ENCODE results near the gene GPR63.

The GPR63 gene

GRCh38 chr6:96792561-96793190 lies 44.6 kb downstream of the GPR63 start:
- WGBS, 2 donors (ENCODE audit: extremely low coverage in 2 of 2, insufficient read length in 2 of 2, insufficient replicate concordance in 1 of 2): no CpG with 5 or more reads among the region's 4 CpGs
- Histone ChIP-seq H3K36me3 (replicated peaks in 1 of 2; ENCODE audit: control insufficient read depth in 2 of 2, insufficient read depth in 2 of 2, low read length in 2 of 2) (no peaks in the 10 kb centered on the region), H2BK12ac (ENCODE audit: low read length) (no peak overlapping the region)

DNA sequence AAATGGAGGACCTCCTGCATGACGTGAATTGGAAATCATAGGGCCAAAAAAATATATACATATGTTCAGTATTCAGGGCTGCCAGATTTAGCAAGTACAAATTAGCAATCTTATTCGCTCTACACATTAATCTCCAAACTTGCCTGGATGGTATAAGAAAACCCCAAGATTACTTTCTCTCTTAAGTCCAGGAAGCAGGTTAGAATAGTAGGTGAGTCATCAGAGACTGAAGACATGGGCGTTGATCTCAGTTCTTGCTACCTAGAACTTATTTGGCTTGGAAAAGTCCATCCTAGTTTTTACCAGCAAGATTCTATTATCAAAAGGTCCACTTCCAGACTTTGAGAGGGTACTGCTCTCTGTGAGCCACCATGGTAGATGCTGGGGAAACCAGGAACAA lies 47.4 kb downstream of the GPR63 start:
- Histone ChIP-seq H3K79me1 (ENCODE audit: low read depth, low read length) (no peaks in the 10 kb centered on the region), H2AFZ (ENCODE audit: low read length) (no peak overlapping the region), H3K4me3 (ENCODE audit: low read length in 2 of 2) (no peak overlapping the region), H3K4me1 (ENCODE audit: control insufficient read depth in 2 of 2, insufficient read depth in 1 of 2, low read depth in 1 of 2, low read length in 2 of 2) (peaks cover 0 to 2% of the 10 kb centered on the region in 2 donors), H3K14ac (ENCODE audit: low read length) (no peak overlapping the region), H3K23ac (ENCODE audit: low read depth, low read length, poor library complexity) (no peak overlapping the region), H2AK5ac (ENCODE audit: low read depth, low read length) (no peak overlapping the region), H3K9ac (ENCODE audit: low read depth, low read length, poor library complexity) (no peak overlapping the region), H2BK12ac (ENCODE audit: low read length) (no peak overlapping the region), H3K9me3 (replicated peaks in 1 of 2; ENCODE audit: control insufficient read depth in 2 of 2, insufficient read depth in 1 of 2, low read depth in 1 of 2, low read length in 2 of 2) (no peaks in the 10 kb centered on the region), H2BK15ac (ENCODE audit: low read length) (no peak overlapping the region), H2BK120ac (ENCODE audit: low read depth, low read length) (no peak overlapping the region), H4K91ac (ENCODE audit: low read depth, low read length, poor library complexity) (no peak overlapping the region), H3K18ac (ENCODE audit: low read length) (no peak overlapping the region), H4K8ac (ENCODE audit: low read depth, low read length) (no peak overlapping the region), H3K27me3 (ENCODE audit: control insufficient read depth in 3 of 3, insufficient read depth in 3 of 3, low read depth in 1 of 3, low read length in 3 of 3) (no peaks in the 10 kb centered on the region), H3K4ac (ENCODE audit: low read length) (no peak overlapping the region), H2BK5ac (ENCODE audit: low read length) (no peak overlapping the region), H3K27ac (replicated peaks; ENCODE audit: low read length) (no peak overlapping the region), H3K36me3 (replicated peaks in 1 of 2; ENCODE audit: control insufficient read depth in 2 of 2, insufficient read depth in 2 of 2, low read length in 2 of 2) (no peaks in the 10 kb centered on the region), H3K4me2 (ENCODE audit: insufficient read depth, low read length, poor library complexity, severe bottlenecking) (no peak overlapping the region)
- WGBS, 2 donors (ENCODE audit: extremely low coverage in 2 of 2, insufficient read length in 2 of 2, insufficient replicate concordance in 1 of 2): no CpG with 5 or more reads among the region's 3 CpGs
- DNase-seq (ENCODE audit: low spot score): no peak

More at GRCh38 chr6:96792561-96793190, 44.6 kb downstream of the GPR63 start:
- no peak overlapping the region for H2BK15ac ChIP-seq (ENCODE audit: low read length)
- H4K8ac ChIP-seq (ENCODE audit: low read depth, low read length): no peak overlapping the region
- H3K4me3 ChIP-seq (ENCODE audit: low read length in 2 of 2): no peak overlapping the region
- H4K91ac ChIP-seq (ENCODE audit: low read depth, low read length, poor library complexity): no peak overlapping the region
- no peaks in the 10 kb centered on the region for H3K9me3 ChIP-seq (replicated peaks in 1 of 2; ENCODE audit: control insufficient read depth in 2 of 2, insufficient read depth in 1 of 2, low read depth in 1 of 2, low read length in 2 of 2)
- no peak overlapping the region for H3K4ac ChIP-seq (ENCODE audit: low read length)
- H2BK5ac ChIP-seq (ENCODE audit: low read length): no peak overlapping the region
- H3K4me2 ChIP-seq (ENCODE audit: insufficient read depth, low read length, poor library complexity, severe bottlenecking): no peak overlapping the region
- peaks cover 0 to 2% of the 10 kb centered on the region in 2 donors for H3K4me1 ChIP-seq (ENCODE audit: control insufficient read depth in 2 of 2, insufficient read depth in 1 of 2, low read depth in 1 of 2, low read length in 2 of 2)
- H2BK120ac ChIP-seq (ENCODE audit: low read depth, low read length): no peak overlapping the region
- no peak overlapping the region for H2AFZ ChIP-seq (ENCODE audit: low read length)
- H3K9ac ChIP-seq (ENCODE audit: low read depth, low read length, poor library complexity): no peak overlapping the region
- no peak overlapping the region for H3K14ac ChIP-seq (ENCODE audit: low read length)
- no peaks in the 10 kb centered on the region for H3K27me3 ChIP-seq (ENCODE audit: control insufficient read depth in 3 of 3, insufficient read depth in 3 of 3, low read depth in 1 of 3, low read length in 3 of 3)
- H3K27ac ChIP-seq (replicated peaks; ENCODE audit: low read length): no peak overlapping the region
- no peak overlapping the region for H3K23ac ChIP-seq (ENCODE audit: low read depth, low read length, poor library complexity)
- no peak overlapping the region for H2AK5ac ChIP-seq (ENCODE audit: low read depth, low read length)
- DNase-seq (ENCODE audit: low spot score): no peak
- H3K18ac ChIP-seq (ENCODE audit: low read length): no peak overlapping the region
- no peaks in the 10 kb centered on the region for H3K79me1 ChIP-seq (ENCODE audit: low read depth, low read length)

DNA sequence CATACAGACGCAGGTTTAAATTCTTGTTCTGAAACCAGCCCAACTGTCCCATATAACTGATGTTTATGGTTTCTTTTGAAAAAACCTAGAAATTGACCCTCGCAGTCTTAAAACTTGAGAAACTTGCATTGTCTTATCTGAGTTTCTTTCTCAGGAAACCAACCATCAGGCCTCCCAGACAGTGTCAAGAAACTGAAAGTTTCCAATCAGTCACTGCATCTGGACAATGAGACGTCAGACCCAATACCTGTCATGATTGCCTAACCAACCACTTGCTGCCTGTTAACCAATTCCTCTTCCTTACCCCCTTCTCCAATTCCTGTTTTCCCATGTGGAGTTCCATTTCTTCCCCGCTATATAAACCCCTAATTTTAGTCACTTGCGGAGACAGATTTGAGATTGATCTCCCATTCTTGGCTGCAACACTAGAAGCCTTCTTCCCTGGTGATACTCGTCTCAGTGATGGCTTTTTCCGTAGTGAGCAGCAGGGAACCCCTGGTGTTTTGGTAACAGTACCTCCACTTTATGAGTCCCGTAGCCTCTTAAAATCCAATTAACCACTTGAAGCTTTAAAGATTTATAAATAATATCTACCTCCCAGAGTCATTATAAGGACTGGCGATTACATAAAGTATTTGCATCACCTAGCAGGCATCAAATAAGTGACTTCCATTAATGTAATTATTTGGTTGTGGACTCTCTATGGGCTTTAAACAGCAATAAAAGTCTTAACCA lies 49.3 kb downstream of the GPR63 start:
- H3K14ac ChIP-seq (ENCODE audit: low read length): no peak overlapping the region
- no peak overlapping the region for H2AK5ac ChIP-seq (ENCODE audit: low read depth, low read length)
- H3K27me3 ChIP-seq (ENCODE audit: control insufficient read depth in 3 of 3, insufficient read depth in 3 of 3, low read depth in 1 of 3, low read length in 3 of 3): no peaks in the 10 kb centered on the region
- H2BK120ac ChIP-seq (ENCODE audit: low read depth, low read length): no peak overlapping the region
- no peak overlapping the region for H3K4ac ChIP-seq (ENCODE audit: low read length)
- no peak for DNase-seq (ENCODE audit: low spot score)
- no peaks in the 10 kb centered on the region for H3K9me3 ChIP-seq (replicated peaks in 1 of 2; ENCODE audit: control insufficient read depth in 2 of 2, insufficient read depth in 1 of 2, low read depth in 1 of 2, low read length in 2 of 2)
- no peaks in the 10 kb centered on the region for H3K36me3 ChIP-seq (replicated peaks in 1 of 2; ENCODE audit: control insufficient read depth in 2 of 2, insufficient read depth in 2 of 2, low read length in 2 of 2)
- no peaks in the 10 kb centered on the region for H3K79me1 ChIP-seq (ENCODE audit: low read depth, low read length)
- no peaks in the 10 kb centered on the region for H3K4me1 ChIP-seq (ENCODE audit: control insufficient read depth in 2 of 2, insufficient read depth in 1 of 2, low read depth in 1 of 2, low read length in 2 of 2)
- H3K4me2 ChIP-seq (ENCODE audit: insufficient read depth, low read length, poor library complexity, severe bottlenecking): no peak overlapping the region
- no peak overlapping the region for H3K9ac ChIP-seq (ENCODE audit: low read depth, low read length, poor library complexity)
- no peak overlapping the region for H2BK5ac ChIP-seq (ENCODE audit: low read length)
- no peak overlapping the region for H4K91ac ChIP-seq (ENCODE audit: low read depth, low read length, poor library complexity)
- no peak overlapping the region for H2BK15ac ChIP-seq (ENCODE audit: low read length)
- H3K23ac ChIP-seq (ENCODE audit: low read depth, low read length, poor library complexity): no peak overlapping the region
- no peak overlapping the region for H4K8ac ChIP-seq (ENCODE audit: low read depth, low read length)
- whole genome bisulfite sequencing, 2 donors (ENCODE audit: extremely low coverage in 2 of 2, insufficient read length in 2 of 2, insufficient replicate concordance in 1 of 2): no CpG with 5 or more reads among the region's 9 CpGs
- H2BK12ac ChIP-seq (ENCODE audit: low read length): no peak overlapping the region
- H3K18ac ChIP-seq (ENCODE audit: low read length): no peak overlapping the region
- H3K27ac ChIP-seq (replicated peaks; ENCODE audit: low read length): no peak overlapping the region
- H2AFZ ChIP-seq (ENCODE audit: low read length): no peak overlapping the region
- H3K4me3 ChIP-seq (ENCODE audit: low read length in 2 of 2): no peak overlapping the region

DNA sequence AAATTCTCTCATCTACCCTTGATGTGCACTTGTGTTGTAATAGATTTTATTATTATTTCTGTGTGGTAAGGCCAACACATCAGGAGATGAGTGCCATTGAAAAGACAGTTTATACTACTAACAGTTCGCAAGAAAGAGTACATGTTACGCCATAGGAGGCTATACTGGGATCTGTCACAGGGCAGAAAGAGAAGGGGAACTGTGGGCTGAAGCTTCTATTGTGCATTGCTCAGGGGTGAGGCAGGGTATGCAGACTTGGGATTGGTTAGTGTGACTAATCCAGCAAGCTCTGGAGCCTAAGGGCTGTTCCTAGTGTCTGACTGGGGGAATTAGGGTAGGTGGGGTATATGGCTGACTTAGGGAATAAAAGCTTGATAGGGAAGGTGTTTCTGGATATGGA lies 50.9 kb downstream of the GPR63 start:
- no peak overlapping the region for H2AFZ ChIP-seq (ENCODE audit: low read length)
- no peak overlapping the region for H3K4ac ChIP-seq (ENCODE audit: low read length)
- no peak overlapping the region for H3K23ac ChIP-seq (ENCODE audit: low read depth, low read length, poor library complexity)
- H3K4me3 ChIP-seq (ENCODE audit: low read length in 2 of 2): no peak overlapping the region
- no peak overlapping the region for H3K14ac ChIP-seq (ENCODE audit: low read length)
- no peak overlapping the region for H2BK15ac ChIP-seq (ENCODE audit: low read length)
- no peak overlapping the region for H3K9ac ChIP-seq (ENCODE audit: low read depth, low read length, poor library complexity)
- H4K8ac ChIP-seq (ENCODE audit: low read depth, low read length): no peak overlapping the region
- no peak overlapping the region for H3K4me2 ChIP-seq (ENCODE audit: insufficient read depth, low read length, poor library complexity, severe bottlenecking)
- H3K9me3 ChIP-seq (replicated peaks in 1 of 2; ENCODE audit: control insufficient read depth in 2 of 2, insufficient read depth in 1 of 2, low read depth in 1 of 2, low read length in 2 of 2): no peaks in the 10 kb centered on the region
- H2BK120ac ChIP-seq (ENCODE audit: low read depth, low read length): no peak overlapping the region
- no peak overlapping the region for H2BK12ac ChIP-seq (ENCODE audit: low read length)
- no peaks in the 10 kb centered on the region for H3K36me3 ChIP-seq (replicated peaks in 1 of 2; ENCODE audit: control insufficient read depth in 2 of 2, insufficient read depth in 2 of 2, low read length in 2 of 2)
- H3K79me1 ChIP-seq (ENCODE audit: low read depth, low read length): no peaks in the 10 kb centered on the region
- H3K18ac ChIP-seq (ENCODE audit: low read length): no peak overlapping the region
- H2AK5ac ChIP-seq (ENCODE audit: low read depth, low read length): no peak overlapping the region
- H4K91ac ChIP-seq (ENCODE audit: low read depth, low read length, poor library complexity): no peak overlapping the region
- H2BK5ac ChIP-seq (ENCODE audit: low read length): no peak overlapping the region
- DNase-seq (ENCODE audit: low spot score): no peak
- no peaks in the 10 kb centered on the region for H3K27me3 ChIP-seq (ENCODE audit: control insufficient read depth in 3 of 3, insufficient read depth in 3 of 3, low read depth in 1 of 3, low read length in 3 of 3)
- H3K4me1 ChIP-seq (ENCODE audit: control insufficient read depth in 2 of 2, insufficient read depth in 1 of 2, low read depth in 1 of 2, low read length in 2 of 2): no peaks in the 10 kb centered on the region
- WGBS, 2 donors (ENCODE audit: extremely low coverage in 2 of 2, insufficient read length in 2 of 2, insufficient replicate concordance in 1 of 2): no CpG with 5 or more reads among the region's 2 CpGs
- H3K27ac ChIP-seq (replicated peaks; ENCODE audit: low read length): no peak overlapping the region
